HepG2 (cell line): ENCODE results near the gene C2orf49. TPM values are rescaled to one million over a fixed set of nuclear protein-coding genes. Genes with fewer than 3 reads are reported as not detected.

Experiments
- ATM ChIP-seq: fragments of 450-650 bp; IDR thresholded peaks from 2 replicates; pipeline ENCODE4 v1.7.1; 2017; ENCODE audit warnings: mild to moderate bottlenecking, borderline replicate concordance
- GABPB1 ChIP-seq: IDR thresholded peaks from 2 replicates; pipeline ENCODE4 v1.6.1; 2016; ENCODE audit warnings: mild to moderate bottlenecking, missing genetic modification reagents, moderate library complexity, missing compliant biosample characterization
- GLI4 ChIP-seq: sonication (generic); formaldehyde crosslinking; IDR thresholded peaks from 2 replicates; pipeline ENCODE4 v1.5.1; 2020; ENCODE audit warnings: missing genetic modification reagents, mild to moderate bottlenecking, moderate library complexity, borderline replicate concordance
- KDM2A ChIP-seq: sonication (generic); formaldehyde crosslinking; IDR thresholded peaks from 2 replicates; pipeline ENCODE4 v1.4.0; 2020; ENCODE audit warnings: low read depth, missing genetic modification reagents, borderline replicate concordance
- KDM3A ChIP-seq: IDR thresholded peaks from 2 replicates; pipeline ENCODE4 v1.6.1; 2018; ENCODE audit warnings: low read depth, missing compliant biosample characterization
- KDM5B ChIP-seq: sonication (generic); formaldehyde crosslinking; IDR thresholded peaks from 2 replicates; pipeline ENCODE4 v1.4.0; 2020; ENCODE audit warnings: missing genetic modification reagents, mild to moderate bottlenecking, borderline replicate concordance
- MLLT10 ChIP-seq: sonication (generic); formaldehyde crosslinking; IDR thresholded peaks from 2 replicates; pipeline ENCODE4 v1.4.0; 2020; ENCODE audit warnings: missing genetic modification reagents
- PHF21A ChIP-seq: sonication (generic); formaldehyde crosslinking; IDR thresholded peaks from 2 replicates; pipeline ENCODE4 v1.5.0; 2020; ENCODE audit warnings: mild to moderate bottlenecking, missing genetic modification reagents
- RXRA ChIP-seq: sonication (generic); formaldehyde crosslinking; IDR thresholded peaks from 2 replicates; pipeline ENCODE4 v1.5.1; 2020; ENCODE audit warnings: missing genetic modification reagents
- SP5 ChIP-seq: IDR thresholded peaks from 2 replicates; pipeline ENCODE4 v1.6.1; 2016; ENCODE audit warnings: low read depth, borderline replicate concordance
- SYNCRIP ChIP-seq: fragments of 200-400 bp; formaldehyde crosslinking; IDR thresholded peaks from 2 replicates; pipeline ENCODE4 v1.6.1; 2018; ENCODE audit warnings: mild to moderate bottlenecking, low read depth, low read length; ENCODE audit not compliant: insufficient read depth
- TBL1XR1 ChIP-seq: fragments of 150-350 bp; IDR thresholded peaks from 2 replicates; pipeline ENCODE4 v1.6.1; 2014; ENCODE audit warnings: borderline replicate concordance, low read length; ENCODE audit not compliant: partially characterized antibody
- TBX2 ChIP-seq: sonication (generic); formaldehyde crosslinking; IDR thresholded peaks from 2 replicates; pipeline ENCODE4 v1.5.0; 2020; ENCODE audit warnings: missing genetic modification reagents, mild to moderate bottlenecking, borderline replicate concordance
- ZNF552 ChIP-seq: sonication (generic); formaldehyde crosslinking; IDR thresholded peaks from 2 replicates; pipeline ENCODE4 v1.9.0; 2022; ENCODE audit warnings: missing genetic modification reagents, mild to moderate bottlenecking, borderline replicate concordance
- ZNF652 ChIP-seq: IDR thresholded peaks from 2 replicates; pipeline ENCODE4 v1.6.1; 2016; ENCODE audit warnings: low read depth, borderline replicate concordance
- ZNF660 ChIP-seq: sonication (generic); formaldehyde crosslinking; IDR thresholded peaks from 2 replicates; pipeline ENCODE4 v1.5.1; 2020; ENCODE audit warnings: mild to moderate bottlenecking, low read depth, missing genetic modification reagents, borderline replicate concordance
- polyA plus RNA-seq, 8 experiments: library from polyadenylated mRNA; depleted of rRNA in 3 of 8; stranded (reverse) in 7 of 8; unstranded in 1 of 8; fragments of >200 nt; fragmentation: Illumina TruSeq in 4 of 8; extraction: Trizol in 4 of 8; gene quantifications; 2 replicates each; pipeline versions ENCODE4 v1.2.1 to v1.2.3, GENCODE V29; 2011 to 2016; ENCODE audit warnings: low read depth in 4 of 8, missing spikeins in 1 of 8, mixed read lengths in 1 of 8; ENCODE audit not compliant: insufficient read depth in 1 of 8
- total RNA-seq, 5 experiments: library from RNA; depleted of rRNA; stranded (reverse); fragments of >200 nt; fragmentation: Illumina TruSeq; extraction: Trizol; gene quantifications; 2 replicates each; pipeline ENCODE4 v1.2.3, GENCODE V29; 2016; ENCODE audit warnings: low read depth in 1 of 5
- TF ChIP-seq, protein P1 (sequence below): sonication (generic); formaldehyde crosslinking; IDR thresholded peaks from 2 replicates; pipeline ENCODE4 v1.4.0; 2020; ENCODE audit warnings: missing genetic modification reagents, borderline replicate concordance
- TF ChIP-seq, protein P2 (sequence below): sonication (generic); formaldehyde crosslinking; IDR thresholded peaks from 2 replicates; pipeline ENCODE4; 2020; ENCODE audit warnings: missing genetic modification reagents, mild to moderate bottlenecking, borderline replicate concordance
- TF ChIP-seq, protein P3 (sequence below): IDR thresholded peaks from 2 replicates; pipeline ENCODE4 v1.4.0; 2020; ENCODE audit warnings: mild to moderate bottlenecking, missing genetic modification reagents

C2orf49 gene
- total and polyA plus RNA-seq, 2 of the 13 experiments (the other 11 are each of a cell fraction or from before 2014, with no cell fraction given): 24.7 to 28.8 TPM

DNA sequence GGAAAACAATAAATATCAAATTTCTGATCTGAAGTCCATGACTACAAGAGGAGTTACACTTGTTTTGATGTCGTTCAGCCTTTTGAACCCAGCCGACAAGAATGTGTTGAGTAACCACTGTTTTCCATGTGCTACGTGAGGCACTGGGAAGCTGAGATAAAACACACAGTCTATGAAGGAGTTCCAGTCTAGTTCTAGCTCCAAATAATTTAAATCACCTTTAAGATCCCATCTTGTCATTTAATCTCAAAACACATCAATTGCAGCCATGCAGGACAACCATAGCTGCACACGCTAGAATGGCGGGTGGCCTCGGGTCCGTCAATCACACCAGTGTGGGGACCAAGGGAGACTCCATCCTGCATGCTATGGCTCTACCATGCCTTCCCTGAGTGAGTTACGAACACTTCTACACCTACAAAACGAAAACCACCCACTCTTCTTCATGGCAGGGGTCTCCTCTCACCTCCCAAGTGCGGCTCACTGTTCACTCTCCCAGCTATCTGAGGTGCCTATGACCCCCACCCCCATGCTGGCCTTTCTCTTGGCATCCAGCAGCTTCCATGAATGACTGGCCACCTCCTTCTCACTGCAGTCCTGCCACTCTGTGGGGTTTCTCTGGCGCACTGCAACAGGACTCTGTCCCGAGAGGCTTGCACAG, 57.7 kb downstream of the C2orf49 start (continued):
- TF ChIP-seq ZNF660 (CRISPR knock-in tag) (no peak), SYNCRIP (no peak), ZNF552 (no peak), RXRA (CRISPR knock-in tag) (no peak), PHF21A (CRISPR knock-in tag) (no peak), KDM2A (CRISPR knock-in tag) (no peak; the same call in 1 of the 2 replicates), ZNF652 (CRISPR knock-in tag) (no peak), KDM5B (CRISPR knock-in tag) (no peak), KDM3A (CRISPR knock-in tag) (no peak), TBL1XR1 (no peak), MLLT10 (CRISPR knock-in tag) (no peak), GABPB1 (CRISPR knock-in tag) (no peak), TBX2 (CRISPR knock-in tag) (0 out of 2 replicates have a peak, but pooled peaks have one; percentile 35), ATM (no peak), GLI4 (CRISPR knock-in tag) (no peak), SP5 (CRISPR knock-in tag) (no peak)
- TF ChIP-seq, protein P1, sequence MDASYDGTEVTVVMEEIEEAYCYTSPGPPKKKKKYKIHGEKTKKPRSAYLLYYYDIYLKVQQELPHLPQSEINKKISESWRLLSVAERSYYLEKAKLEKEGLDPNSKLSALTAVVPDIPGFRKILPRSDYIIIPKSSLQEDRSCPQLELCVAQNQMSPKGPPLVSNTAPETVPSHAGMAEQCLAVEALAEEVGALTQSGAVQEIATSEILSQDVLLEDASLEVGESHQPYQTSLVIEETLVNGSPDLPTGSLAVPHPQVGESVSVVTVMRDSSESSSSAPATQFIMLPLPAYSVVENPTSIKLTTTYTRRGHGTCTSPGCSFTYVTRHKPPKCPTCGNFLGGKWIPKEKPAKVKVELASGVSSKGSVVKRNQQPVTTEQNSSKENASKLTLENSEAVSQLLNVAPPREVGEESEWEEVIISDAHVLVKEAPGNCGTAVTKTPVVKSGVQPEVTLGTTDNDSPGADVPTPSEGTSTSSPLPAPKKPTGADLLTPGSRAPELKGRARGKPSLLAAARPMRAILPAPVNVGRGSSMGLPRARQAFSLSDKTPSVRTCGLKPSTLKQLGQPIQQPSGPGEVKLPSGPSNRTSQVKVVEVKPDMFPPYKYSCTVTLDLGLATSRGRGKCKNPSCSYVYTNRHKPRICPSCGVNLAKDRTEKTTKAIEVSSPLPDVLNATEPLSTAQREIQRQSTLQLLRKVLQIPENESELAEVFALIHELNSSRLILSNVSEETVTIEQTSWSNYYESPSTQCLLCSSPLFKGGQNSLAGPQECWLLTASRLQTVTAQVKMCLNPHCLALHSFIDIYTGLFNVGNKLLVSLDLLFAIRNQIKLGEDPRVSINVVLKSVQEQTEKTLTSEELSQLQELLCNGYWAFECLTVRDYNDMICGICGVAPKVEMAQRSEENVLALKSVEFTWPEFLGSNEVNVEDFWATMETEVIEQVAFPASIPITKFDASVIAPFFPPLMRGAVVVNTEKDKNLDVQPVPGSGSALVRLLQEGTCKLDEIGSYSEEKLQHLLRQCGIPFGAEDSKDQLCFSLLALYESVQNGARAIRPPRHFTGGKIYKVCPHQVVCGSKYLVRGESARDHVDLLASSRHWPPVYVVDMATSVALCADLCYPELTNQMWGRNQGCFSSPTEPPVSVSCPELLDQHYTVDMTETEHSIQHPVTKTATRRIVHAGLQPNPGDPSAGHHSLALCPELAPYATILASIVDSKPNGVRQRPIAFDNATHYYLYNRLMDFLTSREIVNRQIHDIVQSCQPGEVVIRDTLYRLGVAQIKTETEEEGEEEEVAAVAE (CRISPR knock-in tag): no peak
- TF ChIP-seq, protein P2, sequence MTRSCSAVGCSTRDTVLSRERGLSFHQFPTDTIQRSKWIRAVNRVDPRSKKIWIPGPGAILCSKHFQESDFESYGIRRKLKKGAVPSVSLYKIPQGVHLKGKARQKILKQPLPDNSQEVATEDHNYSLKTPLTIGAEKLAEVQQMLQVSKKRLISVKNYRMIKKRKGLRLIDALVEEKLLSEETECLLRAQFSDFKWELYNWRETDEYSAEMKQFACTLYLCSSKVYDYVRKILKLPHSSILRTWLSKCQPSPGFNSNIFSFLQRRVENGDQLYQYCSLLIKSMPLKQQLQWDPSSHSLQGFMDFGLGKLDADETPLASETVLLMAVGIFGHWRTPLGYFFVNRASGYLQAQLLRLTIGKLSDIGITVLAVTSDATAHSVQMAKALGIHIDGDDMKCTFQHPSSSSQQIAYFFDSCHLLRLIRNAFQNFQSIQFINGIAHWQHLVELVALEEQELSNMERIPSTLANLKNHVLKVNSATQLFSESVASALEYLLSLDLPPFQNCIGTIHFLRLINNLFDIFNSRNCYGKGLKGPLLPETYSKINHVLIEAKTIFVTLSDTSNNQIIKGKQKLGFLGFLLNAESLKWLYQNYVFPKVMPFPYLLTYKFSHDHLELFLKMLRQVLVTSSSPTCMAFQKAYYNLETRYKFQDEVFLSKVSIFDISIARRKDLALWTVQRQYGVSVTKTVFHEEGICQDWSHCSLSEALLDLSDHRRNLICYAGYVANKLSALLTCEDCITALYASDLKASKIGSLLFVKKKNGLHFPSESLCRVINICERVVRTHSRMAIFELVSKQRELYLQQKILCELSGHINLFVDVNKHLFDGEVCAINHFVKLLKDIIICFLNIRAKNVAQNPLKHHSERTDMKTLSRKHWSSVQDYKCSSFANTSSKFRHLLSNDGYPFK (CRISPR knock-in tag): 0 out of 2 replicates have a peak, but pooled peaks have one; percentile 35
- TF ChIP-seq, protein P3, sequence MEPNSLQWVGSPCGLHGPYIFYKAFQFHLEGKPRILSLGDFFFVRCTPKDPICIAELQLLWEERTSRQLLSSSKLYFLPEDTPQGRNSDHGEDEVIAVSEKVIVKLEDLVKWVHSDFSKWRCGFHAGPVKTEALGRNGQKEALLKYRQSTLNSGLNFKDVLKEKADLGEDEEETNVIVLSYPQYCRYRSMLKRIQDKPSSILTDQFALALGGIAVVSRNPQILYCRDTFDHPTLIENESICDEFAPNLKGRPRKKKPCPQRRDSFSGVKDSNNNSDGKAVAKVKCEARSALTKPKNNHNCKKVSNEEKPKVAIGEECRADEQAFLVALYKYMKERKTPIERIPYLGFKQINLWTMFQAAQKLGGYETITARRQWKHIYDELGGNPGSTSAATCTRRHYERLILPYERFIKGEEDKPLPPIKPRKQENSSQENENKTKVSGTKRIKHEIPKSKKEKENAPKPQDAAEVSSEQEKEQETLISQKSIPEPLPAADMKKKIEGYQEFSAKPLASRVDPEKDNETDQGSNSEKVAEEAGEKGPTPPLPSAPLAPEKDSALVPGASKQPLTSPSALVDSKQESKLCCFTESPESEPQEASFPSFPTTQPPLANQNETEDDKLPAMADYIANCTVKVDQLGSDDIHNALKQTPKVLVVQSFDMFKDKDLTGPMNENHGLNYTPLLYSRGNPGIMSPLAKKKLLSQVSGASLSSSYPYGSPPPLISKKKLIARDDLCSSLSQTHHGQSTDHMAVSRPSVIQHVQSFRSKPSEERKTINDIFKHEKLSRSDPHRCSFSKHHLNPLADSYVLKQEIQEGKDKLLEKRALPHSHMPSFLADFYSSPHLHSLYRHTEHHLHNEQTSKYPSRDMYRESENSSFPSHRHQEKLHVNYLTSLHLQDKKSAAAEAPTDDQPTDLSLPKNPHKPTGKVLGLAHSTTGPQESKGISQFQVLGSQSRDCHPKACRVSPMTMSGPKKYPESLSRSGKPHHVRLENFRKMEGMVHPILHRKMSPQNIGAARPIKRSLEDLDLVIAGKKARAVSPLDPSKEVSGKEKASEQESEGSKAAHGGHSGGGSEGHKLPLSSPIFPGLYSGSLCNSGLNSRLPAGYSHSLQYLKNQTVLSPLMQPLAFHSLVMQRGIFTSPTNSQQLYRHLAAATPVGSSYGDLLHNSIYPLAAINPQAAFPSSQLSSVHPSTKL (CRISPR knock-in tag): peak; percentile 95
